ENCODE results near the gene GNB5. TPM values are rescaled to one million over a fixed set of nuclear protein-coding genes. Genes with fewer than 3 reads are reported as not detected.

Gene GNB5
- total and polyA plus RNA-seq, 2 of the 13 experiments (the other 11 are each of a cell fraction or from before 2014, with no cell fraction given): 13.7 to 14.4 TPM

GRCh38 chr15:52115598-52116427, 75.4 kb downstream of the GNB5 start (continued):
- TF ChIP-seq ZNF570 (CRISPR knock-in tag; IDR thresholded peaks at IDR 0.05; ENCODE audit: borderline replicate concordance) (no peak), ZNF121 (CRISPR knock-in tag; IDR thresholded peaks at IDR 0.05) (no peak), MED8 (CRISPR knock-in tag; IDR thresholded peaks at IDR 0.05; ENCODE audit: insufficient replicate concordance) (peak; percentile 63), IKZF4 (CRISPR knock-in tag; IDR thresholded peaks at IDR 0.05; ENCODE audit: borderline replicate concordance, low read depth, not compliant biosample characterization) (no peak), FOSL2 (CRISPR knock-in tag; IDR thresholded peaks at IDR 0.05) (peak; percentile 22; the same call in 1 of the 2 replicates), SIX1 (CRISPR knock-in tag; IDR thresholded peaks at IDR 0.05; ENCODE audit: borderline replicate concordance) (peak; percentile 44; the same call in 1 of the 2 replicates), ZNF207 (IDR thresholded peaks at IDR 0.05; ENCODE audit: borderline replicate concordance) (no peak), ZNF678 (CRISPR knock-in tag; IDR thresholded peaks at IDR 0.05) (no peak), RBFOX2 (IDR thresholded peaks at IDR 0.05; ENCODE audit: low read depth, low read length) (no peak), ZNF10 (CRISPR knock-in tag; IDR thresholded peaks at IDR 0.05; ENCODE audit: borderline replicate concordance, low read depth) (no peak), YEATS2 (CRISPR knock-in tag; IDR thresholded peaks at IDR 0.05; ENCODE audit: borderline replicate concordance) (no peak), ZXDC (CRISPR knock-in tag; IDR thresholded peaks at IDR 0.05) (no peak), ZNF704 (CRISPR knock-in tag; IDR thresholded peaks at IDR 0.05; ENCODE audit: borderline replicate concordance) (no peak), NPAS2 (CRISPR knock-in tag; IDR thresholded peaks at IDR 0.05; ENCODE audit: borderline replicate concordance) (no peak), ZNF773 (CRISPR knock-in tag; IDR thresholded peaks at IDR 0.05; ENCODE audit: borderline replicate concordance) (no peak), ZFX (CRISPR knock-in tag; IDR thresholded peaks at IDR 0.05; ENCODE audit: low read depth) (no peak), CEBPB (IDR thresholded peaks at IDR 0.05; ENCODE audit: borderline replicate concordance, low read depth, low read length) (peak; percentile 66), DMTF1 (CRISPR knock-in tag; IDR thresholded peaks at IDR 0.05) (no peak), ZNF562 (CRISPR knock-in tag; IDR thresholded peaks at IDR 0.05; ENCODE audit: borderline replicate concordance) (no peak)
- TF ChIP-seq, protein P1, sequence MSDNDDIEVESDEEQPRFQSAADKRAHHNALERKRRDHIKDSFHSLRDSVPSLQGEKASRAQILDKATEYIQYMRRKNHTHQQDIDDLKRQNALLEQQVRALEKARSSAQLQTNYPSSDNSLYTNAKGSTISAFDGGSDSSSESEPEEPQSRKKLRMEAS (IDR thresholded peaks at IDR 0.05): no peak
- TF ChIP-seq, protein P2, sequence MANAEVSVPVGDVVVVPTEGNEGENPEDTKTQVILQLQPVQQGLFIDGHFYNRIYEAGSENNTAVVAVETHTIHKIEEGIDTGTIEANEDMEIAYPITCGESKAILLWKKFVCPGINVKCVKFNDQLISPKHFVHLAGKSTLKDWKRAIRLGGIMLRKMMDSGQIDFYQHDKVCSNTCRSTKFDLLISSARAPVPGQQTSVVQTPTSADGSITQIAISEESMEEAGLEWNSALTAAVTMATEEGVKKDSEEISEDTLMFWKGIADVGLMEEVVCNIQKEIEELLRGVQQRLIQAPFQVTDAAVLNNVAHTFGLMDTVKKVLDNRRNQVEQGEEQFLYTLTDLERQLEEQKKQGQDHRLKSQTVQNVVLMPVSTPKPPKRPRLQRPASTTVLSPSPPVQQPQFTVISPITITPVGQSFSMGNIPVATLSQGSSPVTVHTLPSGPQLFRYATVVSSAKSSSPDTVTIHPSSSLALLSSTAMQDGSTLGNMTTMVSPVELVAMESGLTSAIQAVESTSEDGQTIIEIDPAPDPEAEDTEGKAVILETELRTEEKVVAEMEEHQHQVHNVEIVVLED (CRISPR knock-in tag; IDR thresholded peaks at IDR 0.05; ENCODE audit: borderline replicate concordance): no peak

Data from HepG2 (cell line).